ENCODE measurements around the gene EFHC2. TPM values are rescaled to one million over a fixed set of nuclear protein-coding genes. Genes with fewer than 3 reads are reported as not detected.
"Not testable (repeated sequence)": the region's sequence is repeated elsewhere in the genome, so short reads cannot be mapped to it uniquely, and the experiment has no call there.

EFHC2 gene
- total RNA-seq, 1 experiment from 2014 or later, result not detected

GRCh38 chrX:44255742-44256141 is 87.7 kb downstream of the EFHC2 start:
- H3K4me2 ChIP-seq (ENCODE audit: low read length); DNase-seq (ENCODE audit: low read depth, low spot score); RAD21 ChIA-PET (ENCODE audit: low non-redundant PET in 1 of 2, low total read pairs in 2 of 2, uncharacterized antibody in 2 of 2, unreplicated experiment in 2 of 2); H2AFZ ChIP-seq (ENCODE audit: low read depth, low read length, poor library complexity, severe bottlenecking); H3K9me2 ChIP-seq (ENCODE audit: insufficient read depth); H3K79me2 ChIP-seq (ENCODE audit: insufficient read depth, low read length); H3K9ac ChIP-seq (ENCODE audit: low read length); H4K20me1 ChIP-seq (ENCODE audit: insufficient read depth); ATAC-seq; H3K9me3 ChIP-seq (ENCODE audit: control insufficient read depth in 1 of 2, insufficient read depth in 1 of 2, low read depth in 1 of 2, low read length in 2 of 2); CTCF ChIA-PET; BruUV-seq (replicated peaks); H3K4me1 ChIP-seq (ENCODE audit: control insufficient read depth in 1 of 2, insufficient read depth in 2 of 2, low read length in 2 of 2); intact Hi-C loops (cut with micrococcal nuclease); H3K4me3 ChIP-seq (replicated peaks in 1 of 2; ENCODE audit: low read depth in 1 of 2, low read length in 2 of 2); POLR2A ChIA-PET; H3K27me3 ChIP-seq (ENCODE audit: insufficient read depth, low read length); H3K27ac ChIP-seq (ENCODE audit: low read depth, low read length); H3K36me3 ChIP-seq (ENCODE audit: control insufficient read depth in 1 of 2, insufficient read depth in 2 of 2, low read length in 2 of 2): not testable (repeated sequence)

GRCh38 chrX:44253575-44253942 is 89.9 kb downstream of the EFHC2 start:
- Histone ChIP-seq H3K27ac (ENCODE audit: low read depth, low read length) (no peak overlapping the region), H3K4me2 (ENCODE audit: low read length) (0 out of 2 replicates have a peak overlapping the region, but pooled peaks have one; percentile 23), H3K4me3 (replicated peaks in 1 of 2; ENCODE audit: low read depth in 1 of 2, low read length in 2 of 2) (no peak overlapping the region), H3K79me2 (ENCODE audit: insufficient read depth, low read length) (no peaks in the 10 kb centered on the region), H4K20me1 (ENCODE audit: insufficient read depth) (no peaks in the 10 kb centered on the region), H3K36me3 (ENCODE audit: control insufficient read depth in 1 of 2, insufficient read depth in 2 of 2, low read length in 2 of 2) (no peaks in the 10 kb centered on the region), H3K27me3 (ENCODE audit: insufficient read depth, low read length) (no peaks in the 10 kb centered on the region), H3K9me2 (ENCODE audit: insufficient read depth) (no peaks in the 10 kb centered on the region), H3K9ac (ENCODE audit: low read length) (no peak overlapping the region), H3K4me1 (ENCODE audit: control insufficient read depth in 1 of 2, insufficient read depth in 2 of 2, low read length in 2 of 2) (peaks cover 0 to 4% of the 10 kb centered on the region in 2 experiments; a peak in 1 of 4 replicates), H2AFZ (ENCODE audit: low read depth, low read length, poor library complexity, severe bottlenecking) (no peak overlapping the region), H3K9me3 (ENCODE audit: control insufficient read depth in 1 of 2, insufficient read depth in 1 of 2, low read depth in 1 of 2, low read length in 2 of 2) (no peaks in the 10 kb centered on the region)
- BruUV-seq (replicated peaks), result no TSS peak
- DNase-seq (ENCODE audit: low read depth, low spot score) (no peak), ATAC-seq (no peak)
- CTCF ChIA-PET, result interaction anchor here (2.4 kb wide), 1 partner anchor 9 kb away, joined by 9 read pairs; no protein-coding TSS in a partner anchor
- RAD21 ChIA-PET (ENCODE audit: low non-redundant PET in 1 of 2, low total read pairs in 2 of 2, uncharacterized antibody in 2 of 2, unreplicated experiment in 2 of 2), result no interaction called here
- POLR2A ChIA-PET, result no interaction called here
- TF ChIP-seq SP1 (IDR thresholded peaks at IDR 0.05; ENCODE audit: low read depth) (no peak), ZBTB33 (IDR thresholded peaks at IDR 0.05; ENCODE audit: extremely low read depth, insufficient replicate concordance, low read length) (no peak)
- intact Hi-C loops (cut with micrococcal nuclease), result no loop called here

- H2AFZ ChIP-seq (ENCODE audit: low read depth, low read length, poor library complexity, severe bottlenecking); H3K36me3 ChIP-seq (ENCODE audit: control insufficient read depth in 1 of 2, insufficient read depth in 2 of 2, low read length in 2 of 2); H3K27ac ChIP-seq (ENCODE audit: low read depth, low read length); DNase-seq (ENCODE audit: low read depth, low spot score); intact Hi-C loops (cut with micrococcal nuclease); RAD21 ChIA-PET (ENCODE audit: low non-redundant PET in 1 of 2, low total read pairs in 2 of 2, uncharacterized antibody in 2 of 2, unreplicated experiment in 2 of 2); H4K20me1 ChIP-seq (ENCODE audit: insufficient read depth); H3K9me2 ChIP-seq (ENCODE audit: insufficient read depth); H3K27me3 ChIP-seq (ENCODE audit: insufficient read depth, low read length); ATAC-seq; BruUV-seq (replicated peaks); H3K4me1 ChIP-seq (ENCODE audit: control insufficient read depth in 1 of 2, insufficient read depth in 2 of 2, low read length in 2 of 2); H3K4me3 ChIP-seq (replicated peaks in 1 of 2; ENCODE audit: low read depth in 1 of 2, low read length in 2 of 2); H3K9me3 ChIP-seq (ENCODE audit: control insufficient read depth in 1 of 2, insufficient read depth in 1 of 2, low read depth in 1 of 2, low read length in 2 of 2); POLR2A ChIA-PET; H3K9ac ChIP-seq (ENCODE audit: low read length); H3K79me2 ChIP-seq (ENCODE audit: insufficient read depth, low read length): not testable (repeated sequence)
- CTCF ChIA-PET, result interaction anchor here (2.4 kb wide), 1 partner anchor 9 kb away, joined by 9 read pairs; no protein-coding TSS in a partner anchor
- H3K4me2 ChIP-seq (ENCODE audit: low read length), result 0 out of 2 replicates have a peak overlapping the region, but pooled peaks have one; percentile 23
Measured at GRCh38 chrX:44252688-44253574, 90.5 kb downstream of the EFHC2 start.
